Liver (tissue), 9 donors: Measurements from ENCODE around the gene DRGX. TPM values are rescaled to one million over a fixed set of nuclear protein-coding genes. Genes with fewer than 3 reads are reported as not detected.

Source experiments
- DNase-seq: peaks from one replicate; pipeline ENCODE4 v3.0.0-alpha.2; 2017; ENCODE audit warnings: low spot score
- H3K27ac ChIP-seq, 2 donors: one replicate each; pipeline ENCODE4 v1.7.0; 2013; ENCODE audit warnings: inconsistent platforms in 2 of 2, low read length in 2 of 2, control low read depth in 1 of 2, low read depth in 1 of 2, mild to moderate bottlenecking in 1 of 2
- H3K27me3 ChIP-seq, 4 donors: one replicate each; pipeline versions ENCODE4 v1.6.1 to v1.7.0; 2013; ENCODE audit warnings: low read length in 3 of 4, inconsistent platforms in 1 of 4, mild to moderate bottlenecking in 1 of 4, moderate library complexity in 1 of 4; ENCODE audit not compliant: control insufficient read depth in 4 of 4, insufficient read depth in 4 of 4
- H3K36me3 ChIP-seq, 4 donors: one replicate each; pipeline versions ENCODE4 v1.6.1 to v1.7.0; 2013; ENCODE audit warnings: low read length in 3 of 4, mild to moderate bottlenecking in 3 of 4, low read depth in 1 of 4, moderate library complexity in 1 of 4; ENCODE audit not compliant: control insufficient read depth in 4 of 4, insufficient read depth in 3 of 4
- H3K4me1 ChIP-seq, 4 donors: one replicate each; pipeline versions ENCODE4 v1.6.1 to v1.7.0; 2013; ENCODE audit warnings: low read length in 3 of 4, mild to moderate bottlenecking in 3 of 4, moderate library complexity in 1 of 4; ENCODE audit not compliant: control insufficient read depth in 4 of 4, insufficient read depth in 4 of 4
- H3K4me3 ChIP-seq, 3 donors: one replicate each; pipeline versions ENCODE4 v1.6.1 to v1.7.0; 2013; ENCODE audit warnings: low read length in 3 of 3, control low read depth in 1 of 3, low read depth in 1 of 3, mild to moderate bottlenecking in 1 of 3
- H3K9ac ChIP-seq, 2 donors: one replicate each; pipeline ENCODE4 v1.7.0; 2013; ENCODE audit warnings: low read length in 2 of 2, mild to moderate bottlenecking in 2 of 2, moderate library complexity in 2 of 2, control low read depth in 1 of 2, low read depth in 1 of 2
- H3K9me3 ChIP-seq, 4 donors: one replicate each; pipeline versions ENCODE4 v1.6.1 to v1.7.0; 2013; ENCODE audit warnings: low read length in 3 of 4; ENCODE audit not compliant: control insufficient read depth in 4 of 4
- ATF3 ChIP-seq: IDR thresholded peaks from 2 replicates; pipeline ENCODE4 v1.6.1; 2016; ENCODE audit warnings: antibody characterized with exemption
- CTCF ChIP-seq: fragments of 150-350 bp; IDR thresholded peaks from 2 replicates; pipeline ENCODE4 v1.5.1; 2017; ENCODE audit warnings: improper control_type of control experiment, low read depth, low read length; ENCODE audit not compliant: missing input control
- EGR1 ChIP-seq, 2 donors: IDR thresholded peaks; 2 replicates each; pipeline ENCODE4 v1.6.1; 2016 to 2018; ENCODE audit warnings: antibody characterized with exemption in 2 of 2, low read depth in 2 of 2
- FOXA1 ChIP-seq: IDR thresholded peaks from 2 replicates; pipeline ENCODE4 v1.6.1; 2016; ENCODE audit warnings: antibody characterized with exemption
- FOXA2 ChIP-seq: IDR thresholded peaks from 2 replicates; pipeline ENCODE4 v1.6.1; 2016; ENCODE audit warnings: antibody characterized with exemption
- GABPA ChIP-seq, 2 donors: IDR thresholded peaks in 1 of 2; conservative IDR thresholded peaks in 1 of 2; 2 replicates each; pipeline ENCODE4 v1.6.1; 2016; ENCODE audit warnings: antibody characterized with exemption in 2 of 2, mild to moderate bottlenecking in 1 of 2, moderate library complexity in 1 of 2
- HNF4A ChIP-seq, 2 donors: conservative IDR thresholded peaks; 2 replicates each; pipeline ENCODE4 v1.6.1; 2016; ENCODE audit warnings: antibody characterized with exemption in 2 of 2, mild to moderate bottlenecking in 2 of 2
- HNF4G ChIP-seq: IDR thresholded peaks from 2 replicates; pipeline ENCODE4 v1.6.1; 2016; ENCODE audit warnings: antibody characterized with exemption
- JUND ChIP-seq, 2 donors: IDR thresholded peaks; 2 replicates each; pipeline ENCODE4 v1.6.1; 2016; ENCODE audit warnings: antibody characterized with exemption in 2 of 2
- MAX ChIP-seq: IDR thresholded peaks from 2 replicates; pipeline ENCODE4 v1.6.1; 2016; ENCODE audit warnings: antibody characterized with exemption
- NR2F2 ChIP-seq: IDR thresholded peaks from 2 replicates; pipeline ENCODE4 v1.6.1; 2016; ENCODE audit warnings: antibody characterized with exemption
- RAD21 ChIP-seq, 2 donors: IDR thresholded peaks; 2 replicates each; pipeline ENCODE4 v1.6.1; 2016; ENCODE audit warnings: antibody characterized with exemption in 2 of 2, mild to moderate bottlenecking in 2 of 2
- REST ChIP-seq: IDR thresholded peaks from 2 replicates; pipeline ENCODE4 v1.6.1; 2016; ENCODE audit warnings: antibody characterized with exemption, mild to moderate bottlenecking
- RXRA ChIP-seq, 2 donors: IDR thresholded peaks; 2 replicates each; pipeline ENCODE4 v1.6.1; 2017 to 2018; ENCODE audit warnings: antibody characterized with exemption in 2 of 2, mild to moderate bottlenecking in 1 of 2
- SP1 ChIP-seq: IDR thresholded peaks from 2 replicates; pipeline ENCODE4 v1.6.1; 2018; ENCODE audit warnings: antibody characterized with exemption, mild to moderate bottlenecking
- TAF1 ChIP-seq: conservative IDR thresholded peaks from 2 replicates; pipeline ENCODE4 v1.6.1; 2016; ENCODE audit warnings: antibody characterized with exemption, mild to moderate bottlenecking
- YY1 ChIP-seq: IDR thresholded peaks from 2 replicates; pipeline ENCODE4 v1.6.1; 2016; ENCODE audit warnings: antibody characterized with exemption, mild to moderate bottlenecking
- ZBTB33 ChIP-seq: IDR thresholded peaks from 2 replicates; pipeline ENCODE4 v1.6.1; 2016; ENCODE audit warnings: antibody characterized with exemption
- WGBS: extraction: QIAGEN DNeasy Blood & Tissue Kit; methylation state at CpG from one replicate; pipeline ENCODE4 v1.1.7; 2013; 5-methylcytosine and 5-hydroxymethylcytosine counted together
- polyA plus RNA-seq, 2 donors: library from polyadenylated mRNA; stranded (reverse) in 1 of 2; unstranded in 1 of 2; fragments of 200-250 nt in 1 of 2; fragments of >200 nt in 1 of 2; fragmentation: Nextera tagmentation in 1 of 2; extraction: Ambion mirVana in 1 of 2; gene quantifications; one replicate each; pipeline versions ENCODE4 v1.2.1 to v1.2.3, GENCODE V29; 2013 to 2015
- total RNA-seq, 2 donors: library from RNA; depleted of rRNA; stranded (reverse); fragments of >200 nt; gene quantifications; one replicate each; pipeline ENCODE4 v1.2.3, GENCODE V29; 2014
- donor health status: healthy.
- donor health status: healthy.
- donor health status: healthy.
- donor health status: healthy.
- donor health status: healthy.

The DRGX gene
- total and polyA plus RNA-seq, 4 donors: not detected

GRCh38 chr10:49417311-49418052 lies 21.6 kb upstream of the DRGX start (continued):
- no peak for TF ChIP-seq CTCF

- Histone ChIP-seq H3K4me1 (no peaks in the 10 kb centered on the region), H3K9me3 (peaks cover 0 to 2% (median 0%) of the 10 kb centered on the region in 4 donors), H3K9ac (no peak overlapping the region), H3K27ac (no peak overlapping the region), H3K36me3 (no peaks in the 10 kb centered on the region), H3K4me3 (no peak overlapping the region), H3K27me3 (no peaks in the 10 kb centered on the region)
- 77% methylated on average over 2 of the region's 2 CpGs for WGBS
- TF ChIP-seq RAD21 (IDR thresholded peaks at IDR 0.05): no peak
- no peak for TF ChIP-seq GABPA (IDR thresholded peaks at IDR 0.05 in 1 of 2, conservative IDR thresholded peaks at IDR 0.05 in 1 of 2)
- no peak for TF ChIP-seq HNF4A (conservative IDR thresholded peaks at IDR 0.05)
- no peak for TF ChIP-seq ATF3
- no peak for TF ChIP-seq FOXA2
- TF ChIP-seq JUND (IDR thresholded peaks at IDR 0.05): no peak
- no peak for TF ChIP-seq TAF1
- TF ChIP-seq REST: no peak
- TF ChIP-seq YY1: no peak
- no peak for DNase-seq
Observed at GRCh38 chr10:49415846-49416245, 20.0 kb upstream of the DRGX start.

GRCh38 chr10:49415109-49415508 lies 19.2 kb upstream of the DRGX start:
- H3K27ac ChIP-seq: no peak overlapping the region
- no peak overlapping the region for H3K9ac ChIP-seq
- H3K36me3 ChIP-seq: no peaks in the 10 kb centered on the region
- peaks cover 0 to 2% (median 0%) of the 10 kb centered on the region in 4 donors for H3K9me3 ChIP-seq
- WGBS: 83% methylated on average over 7 of the region's 7 CpGs
- H3K4me1 ChIP-seq: no peaks in the 10 kb centered on the region
- TF ChIP-seq TAF1: no peak
- TF ChIP-seq FOXA1: no peak
- TF ChIP-seq FOXA2: no peak
- no peak for TF ChIP-seq ATF3
- TF ChIP-seq YY1: no peak
- no peak for TF ChIP-seq HNF4G
- no peak for TF ChIP-seq SP1
- TF ChIP-seq ZBTB33: no peak
- no peak for TF ChIP-seq HNF4A (conservative IDR thresholded peaks at IDR 0.05)
- no peak for TF ChIP-seq CTCF
- TF ChIP-seq MAX: no peak
- TF ChIP-seq RXRA (IDR thresholded peaks at IDR 0.05): no peak
- TF ChIP-seq GABPA (IDR thresholded peaks at IDR 0.05 in 1 of 2, conservative IDR thresholded peaks at IDR 0.05 in 1 of 2): no peak
- no peak for TF ChIP-seq RAD21 (IDR thresholded peaks at IDR 0.05)
- TF ChIP-seq JUND (IDR thresholded peaks at IDR 0.05): no peak
- no peak for TF ChIP-seq EGR1 (IDR thresholded peaks at IDR 0.05; ENCODE audit: low read depth in 2 of 2)
- TF ChIP-seq NR2F2: no peak
- no peak for DNase-seq
- no peaks in the 10 kb centered on the region for H3K27me3 ChIP-seq
- no peak overlapping the region for H3K4me3 ChIP-seq
